GM21786 (cell line): ENCODE results near the gene CPT1A.

Source experiments
- ATAC-seq: cut with Tn5 transposase; IDR thresholded peaks from one replicate; pipeline ENCODE4 v1.9.1; 2021; ENCODE audit not compliant: unreplicated experiment

CPT1A gene

GRCh38 chr11:68832476-68833181 lies 9.1 kb downstream of the CPT1A start:
- ATAC-seq: no peak

- no peak for ATAC-seq
Measured at GRCh38 chr11:68831124-68831523, 10.6 kb downstream of the CPT1A start.

GRCh38 chr11:68829581-68829980 lies 12.1 kb downstream of the CPT1A start:
- ATAC-seq: no peak

GRCh38 chr11:68828957-68829356 lies 12.8 kb downstream of the CPT1A start:
- ATAC-seq: no peak

- no peak for ATAC-seq
Measured at GRCh38 chr11:68828155-68828931, 13.4 kb downstream of the CPT1A start.

- ATAC-seq: no peak
Measured at GRCh38 chr11:68827733-68828132, 14.0 kb downstream of the CPT1A start.

- ATAC-seq: no peak
Measured at GRCh38 chr11:68826726-68827125, 15.0 kb downstream of the CPT1A start.

- no peak for ATAC-seq
Measured at GRCh38 chr11:68825571-68825970, 16.1 kb downstream of the CPT1A start.

GRCh38 chr11:68822546-68822945 lies 19.2 kb downstream of the CPT1A start:
- no peak for ATAC-seq

- no peak for ATAC-seq
Measured at GRCh38 chr11:68821670-68822069, 20.0 kb downstream of the CPT1A start.

GRCh38 chr11:68819362-68819761 lies 22.4 kb downstream of the CPT1A start:
- no peak for ATAC-seq

GRCh38 chr11:68818181-68818580 lies 23.5 kb downstream of the CPT1A start:
- ATAC-seq: no peak

GRCh38 chr11:68817554-68817953 lies 24.2 kb downstream of the CPT1A start:
- no peak for ATAC-seq

- ATAC-seq: no peak
Measured at GRCh38 chr11:68816917-68817419, 24.7 kb downstream of the CPT1A start.

GRCh38 chr11:68816251-68816776 lies 25.4 kb downstream of the CPT1A start:
- ATAC-seq: no peak

GRCh38 chr11:68813773-68814172 lies 27.9 kb downstream of the CPT1A start:
- no peak for ATAC-seq

- ATAC-seq: no peak
Measured at GRCh38 chr11:68812526-68812925, 29.2 kb downstream of the CPT1A start.

- no peak for ATAC-seq
Measured at GRCh38 chr11:68810164-68810563, 31.6 kb downstream of the CPT1A start.

GRCh38 chr11:68809506-68809905 lies 32.2 kb downstream of the CPT1A start:
- ATAC-seq: no peak

- no peak for ATAC-seq
Measured at GRCh38 chr11:68808787-68809186, 32.9 kb downstream of the CPT1A start.

- no peak for ATAC-seq
Measured at GRCh38 chr11:68806931-68807844, 34.5 kb downstream of the CPT1A start.
